HEK293 (cell line): ENCODE data around the gene PRRC2B.
A peak's percentile ranks its signal among the peaks of the same experiment; 100 is the strongest.

ENCODE experiments used
- CTCF ChIA-PET: fragments of 350-600 bp; formaldehyde crosslinking; extraction: SDS; loops from one replicate; lab custom pipeline; 2021; ENCODE audit warnings: antibody characterized with exemption; lab: Yijun Ruan, JAX
- POLR2A ChIA-PET: fragments of 300-600 bp; formaldehyde crosslinking; extraction: SDS; loops from one replicate; lab custom pipeline; 2020; ENCODE audit warnings: antibody characterized with exemption, inconsistent platforms; lab: Yijun Ruan, JAX
- H3K27ac ChIP-seq: fragments of 200-500 bp; sonication (Bioruptor generic); 2 replicates; pipeline ENCODE4 v1.5.1; 2014; ENCODE audit warnings: low read depth, low read length, control low read depth, inconsistent platforms; ENCODE audit errors: extremely low read depth
- H3K36me3 ChIP-seq, 2 experiments: fragments of 200-500 bp in 1 of 2; sonication (Bioruptor generic) in 1 of 2; 1 replicate in 1 of 2; 2 replicates in 1 of 2; pipeline ENCODE4 v1.5.1; 2014 to 2017; ENCODE audit warnings: inconsistent platforms in 2 of 2, low read length in 2 of 2; ENCODE audit not compliant: control insufficient read depth in 2 of 2, insufficient read depth in 1 of 2
- H3K4me1 ChIP-seq: fragments of 200-500 bp; sonication (Bioruptor generic); 2 replicates; pipeline ENCODE4 v1.5.1; 2014; ENCODE audit warnings: mild to moderate bottlenecking, low read length, inconsistent platforms; ENCODE audit not compliant: control insufficient read depth, insufficient read depth
- H3K4me3 ChIP-seq: 2 replicates; pipeline ENCODE4 v1.5.1; 2011; ENCODE audit warnings: low read depth, mild to moderate bottlenecking, control low read depth, low read length, moderate library complexity
- H3K9me3 ChIP-seq: fragments of 200-500 bp; sonication (Bioruptor generic); 2 replicates; pipeline ENCODE4 v1.5.1; 2014; ENCODE audit warnings: low read depth, low read length, inconsistent platforms; ENCODE audit not compliant: control insufficient read depth, insufficient read depth
- BCL11A ChIP-seq: fragments of 450-650 bp; formaldehyde crosslinking; IDR thresholded peaks from 2 replicates; pipeline ENCODE4 v1.5.1; 2016; ENCODE audit warnings: low read depth, missing biosample characterization, missing genetic modification characterization
- CTCF ChIP-seq: fragments of 450-650 bp; formaldehyde crosslinking; IDR thresholded peaks from 2 replicates; pipeline ENCODE4 v1.5.1; 2016; ENCODE audit warnings: missing biosample characterization, missing genetic modification characterization
- GLIS1 ChIP-seq: fragments of 450-650 bp; formaldehyde crosslinking; IDR thresholded peaks from 2 replicates; pipeline ENCODE4 v1.5.1; 2016; ENCODE audit warnings: missing biosample characterization, missing genetic modification characterization
- GLIS2 ChIP-seq: fragments of 450-650 bp; formaldehyde crosslinking; IDR thresholded peaks from 2 replicates; pipeline ENCODE4 v1.5.1; 2016; ENCODE audit warnings: missing biosample characterization, missing genetic modification characterization
- KLF16 ChIP-seq: fragments of 450-650 bp; formaldehyde crosslinking; IDR thresholded peaks from 2 replicates; pipeline ENCODE4 v1.5.1; 2017; ENCODE audit warnings: missing biosample characterization, missing genetic modification characterization
- OVOL3 ChIP-seq: fragments of 450-650 bp; formaldehyde crosslinking; IDR thresholded peaks from 2 replicates; pipeline ENCODE4 v1.5.1; 2016; ENCODE audit warnings: missing biosample characterization, missing genetic modification characterization
- PATZ1 ChIP-seq: fragments of 450-650 bp; formaldehyde crosslinking; IDR thresholded peaks from 2 replicates; pipeline ENCODE4 v1.5.1; 2016; ENCODE audit warnings: missing biosample characterization, missing genetic modification characterization
- PRDM10 ChIP-seq: fragments of 450-650 bp; formaldehyde crosslinking; IDR thresholded peaks from 2 replicates; pipeline ENCODE4 v1.5.1; 2016; ENCODE audit warnings: missing biosample characterization, missing genetic modification characterization
- PRDM6 ChIP-seq: fragments of 450-650 bp; formaldehyde crosslinking; IDR thresholded peaks from 2 replicates; pipeline ENCODE4 v1.5.1; 2017; ENCODE audit warnings: missing biosample characterization, missing genetic modification characterization
- SCRT2 ChIP-seq: fragments of 450-650 bp; formaldehyde crosslinking; IDR thresholded peaks from 2 replicates; pipeline ENCODE4 v1.5.1; 2016; ENCODE audit warnings: missing biosample characterization, missing genetic modification characterization
- ZBTB7A ChIP-seq: fragments of 450-650 bp; formaldehyde crosslinking; IDR thresholded peaks from 2 replicates; pipeline ENCODE4 v1.5.1; 2016; ENCODE audit warnings: low read depth, missing biosample characterization, missing genetic modification characterization
- ZIC2 ChIP-seq: fragments of 450-650 bp; formaldehyde crosslinking; IDR thresholded peaks from 2 replicates; pipeline ENCODE4 v1.5.1; 2016; ENCODE audit warnings: missing biosample characterization, missing genetic modification characterization
- ZNF10 ChIP-seq: fragments of 450-650 bp; formaldehyde crosslinking; IDR thresholded peaks from 2 replicates; pipeline ENCODE4 v1.5.1; 2017; ENCODE audit warnings: missing biosample characterization, missing genetic modification characterization
- ZNF132 ChIP-seq: fragments of 450-650 bp; formaldehyde crosslinking; IDR thresholded peaks from 2 replicates; pipeline ENCODE4 v1.5.1; 2017; ENCODE audit warnings: missing biosample characterization, missing genetic modification characterization, borderline replicate concordance
- ZNF184 ChIP-seq: fragments of 450-650 bp; IDR thresholded peaks from 2 replicates; pipeline ENCODE4 v1.5.1; 2018; ENCODE audit warnings: missing biosample characterization, mild to moderate bottlenecking, missing genetic modification characterization
- ZNF214 ChIP-seq: fragments of 450-650 bp; formaldehyde crosslinking; IDR thresholded peaks from 2 replicates; pipeline ENCODE4 v1.5.1; 2017; ENCODE audit warnings: missing biosample characterization, mild to moderate bottlenecking, missing genetic modification characterization, borderline replicate concordance
- ZNF248 ChIP-seq: fragments of 450-650 bp; formaldehyde crosslinking; IDR thresholded peaks from 2 replicates; pipeline ENCODE4 v1.5.1; 2017; ENCODE audit warnings: missing biosample characterization, missing genetic modification characterization
- ZNF274 ChIP-seq, 2 experiments: fragments of 200-500 bp in 1 of 2; fragments of 450-650 bp in 1 of 2; sonication (Bioruptor generic) in 1 of 2; formaldehyde crosslinking in 1 of 2; IDR thresholded peaks; 2 replicates each; pipeline versions ENCODE4 v1.5.1 to v1.6.1; 2014 to 2016; ENCODE audit warnings: borderline replicate concordance in 1 of 2, inconsistent platforms in 1 of 2, low read length in 1 of 2, missing biosample characterization in 1 of 2, missing genetic modification characterization in 1 of 2
- ZNF311 ChIP-seq: fragments of 450-650 bp; formaldehyde crosslinking; IDR thresholded peaks from 2 replicates; pipeline ENCODE4 v1.5.1; 2017; ENCODE audit warnings: missing biosample characterization, missing genetic modification characterization, borderline replicate concordance
- ZNF324 ChIP-seq: fragments of 450-650 bp; formaldehyde crosslinking; IDR thresholded peaks from 2 replicates; pipeline ENCODE4 v1.5.1; 2016; ENCODE audit warnings: missing biosample characterization, missing genetic modification characterization
- ZNF449 ChIP-seq: fragments of 450-650 bp; formaldehyde crosslinking; IDR thresholded peaks from 2 replicates; pipeline ENCODE4 v1.5.1; 2017; ENCODE audit warnings: missing biosample characterization, mild to moderate bottlenecking, missing genetic modification characterization, moderate library complexity
- ZNF514 ChIP-seq: fragments of 450-650 bp; formaldehyde crosslinking; IDR thresholded peaks from 2 replicates; pipeline ENCODE4 v1.5.1; 2016; ENCODE audit warnings: missing biosample characterization, missing genetic modification characterization
- ZNF596 ChIP-seq: fragments of 450-650 bp; IDR thresholded peaks from 2 replicates; pipeline ENCODE4 v1.5.0; 2018; ENCODE audit warnings: missing biosample characterization, mild to moderate bottlenecking, missing genetic modification characterization, moderate library complexity
- ZNF610 ChIP-seq: fragments of 450-650 bp; formaldehyde crosslinking; IDR thresholded peaks from 2 replicates; pipeline ENCODE4 v1.5.1; 2016; ENCODE audit warnings: missing biosample characterization, missing genetic modification characterization, borderline replicate concordance
- ZNF629 ChIP-seq: fragments of 450-650 bp; formaldehyde crosslinking; IDR thresholded peaks from 2 replicates; pipeline ENCODE4 v1.5.1; 2017; ENCODE audit warnings: missing biosample characterization, missing genetic modification characterization
- ZNF677 ChIP-seq: fragments of 450-650 bp; IDR thresholded peaks from 2 replicates; pipeline ENCODE4 v1.5.0; 2018; ENCODE audit warnings: missing biosample characterization, mild to moderate bottlenecking, missing genetic modification characterization, moderate library complexity
- ZNF777 ChIP-seq: fragments of 450-650 bp; formaldehyde crosslinking; IDR thresholded peaks from 2 replicates; pipeline ENCODE4 v1.5.1; 2017; ENCODE audit warnings: missing biosample characterization, missing genetic modification characterization, borderline replicate concordance

Gene PRRC2B

GRCh38 chr9:131400627-131401026 is 6.7 kb downstream of the PRRC2B start:
- ChIA-PET CTCF (no interaction called here), POLR2A (no interaction called here)
- Histone ChIP-seq H3K4me1 (peaks cover 33% of the 10 kb centered on the region), H3K4me3 (no peak overlapping the region), H3K27ac (no peak overlapping the region), H3K36me3 (peaks cover 0 to 20% of the 10 kb centered on the region in 2 experiments; a peak in 2 of 3 replicates), H3K9me3 (no peaks in the 10 kb centered on the region)
- no peak for TF ChIP-seq ZNF596 (tag by site-specific recombination)
- no peak for TF ChIP-seq ZNF677
- no peak for TF ChIP-seq ZNF132 (tag by site-specific recombination)
- no peak for TF ChIP-seq ZNF629 (tag by site-specific recombination)
- no peak for TF ChIP-seq OVOL3
- TF ChIP-seq SCRT2 = no peak
- TF ChIP-seq ZNF610 (tag by site-specific recombination) = no peak
- no peak for TF ChIP-seq ZNF777
- TF ChIP-seq ZNF324 (tag by site-specific recombination) = no peak
- TF ChIP-seq ZNF449 (tag by site-specific recombination) = no peak
- TF ChIP-seq CTCF (tag by site-specific recombination) = no peak
- TF ChIP-seq PRDM10 (tag by site-specific recombination) = peak; percentile 91
- TF ChIP-seq ZIC2 (tag by site-specific recombination) = 0 out of 2 replicates have a peak, but pooled peaks have one; percentile 13
- TF ChIP-seq KLF16 (tag by site-specific recombination) = no peak
- TF ChIP-seq ZBTB7A (tag by site-specific recombination) = no peak
- peak; percentile 31; the same call in 1 of the 2 replicates for TF ChIP-seq PATZ1
- TF ChIP-seq ZNF311 (tag by site-specific recombination) = no peak
- TF ChIP-seq ZNF10 = no peak
- peak; percentile 27; the same call in 1 of the 2 replicates for TF ChIP-seq GLIS1
- no peak for TF ChIP-seq BCL11A
- peak; percentile 72 for TF ChIP-seq GLIS2 (tag by site-specific recombination)
- no peak for TF ChIP-seq ZNF514
- TF ChIP-seq ZNF184 (tag by site-specific recombination) = no peak
- no peak for TF ChIP-seq ZNF274 (IDR thresholded peaks at IDR 0.05; ENCODE audit: low read length)
- no peak for TF ChIP-seq ZNF274 (tag by site-specific recombination; IDR thresholded peaks at IDR 0.05; ENCODE audit: borderline replicate concordance)
- TF ChIP-seq ZNF214 (tag by site-specific recombination) = no peak
- no peak for TF ChIP-seq PRDM6 (tag by site-specific recombination)
- TF ChIP-seq ZNF248 (tag by site-specific recombination) = no peak
